Fibroblast of skin of right biceps (primary cell): ENCODE results near the gene MYO18B.

Source experiments
- DNase-seq: peaks from one replicate; pipeline ENCODE4 v3.0.0-alpha.2; 2013

MYO18B gene

DNA sequence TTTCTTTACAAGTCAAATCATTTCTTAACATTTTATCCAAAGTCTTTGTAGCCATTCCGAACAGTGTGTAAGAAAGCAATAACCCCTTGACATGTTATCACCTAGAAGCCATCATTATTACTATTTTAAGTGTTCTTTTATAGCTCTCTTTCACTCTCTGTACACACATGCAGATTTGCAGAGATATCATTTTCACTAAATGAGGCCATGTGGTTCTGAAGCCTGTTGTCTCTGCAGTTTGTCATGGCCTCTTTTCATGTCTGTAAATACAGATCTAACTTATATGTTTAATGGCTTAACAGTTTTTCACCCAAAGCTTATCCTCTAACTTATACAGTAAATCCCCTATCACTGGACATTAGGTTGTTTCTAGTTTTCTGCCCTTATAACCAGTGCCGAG is 166.8 kb downstream of the MYO18B start:
- no peak for DNase-seq

DNA sequence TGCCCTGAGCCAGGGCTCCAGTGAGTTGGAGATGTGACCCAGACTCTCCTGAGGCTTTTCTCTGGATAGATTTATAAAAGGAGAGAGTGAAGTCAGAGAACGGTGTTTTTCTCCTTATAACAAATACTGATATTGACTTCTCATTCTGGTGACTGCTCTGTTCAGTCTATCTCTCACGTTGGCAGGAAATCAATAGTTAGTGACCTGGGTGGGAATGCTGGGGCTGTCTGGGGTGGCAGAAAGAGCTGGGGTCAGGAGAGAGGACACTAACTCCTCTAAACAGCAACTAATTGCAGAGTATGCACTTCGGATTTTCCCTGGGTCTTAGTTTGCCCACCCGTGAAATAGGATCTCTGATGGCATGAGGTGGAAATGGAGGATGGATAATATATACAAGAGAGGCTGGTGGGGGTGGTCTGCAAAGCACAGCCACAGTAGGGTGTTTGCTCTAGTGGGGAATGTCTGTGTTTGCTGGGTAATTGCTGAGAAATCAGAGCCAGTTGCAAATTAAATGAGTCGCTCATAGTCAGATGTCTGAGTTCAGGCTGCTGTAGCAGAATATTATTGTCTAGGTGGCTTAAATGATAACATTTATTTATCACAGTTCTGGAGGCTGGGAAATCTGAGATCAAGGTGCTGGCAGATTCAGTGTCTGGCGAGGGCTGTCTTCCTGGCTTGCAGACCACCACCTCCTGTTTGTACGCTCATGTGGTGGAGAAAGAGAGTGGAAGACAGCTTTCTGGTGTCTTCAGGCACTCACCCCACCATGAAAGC is 167.8 kb downstream of the MYO18B start:
- no peak for DNase-seq

DNA sequence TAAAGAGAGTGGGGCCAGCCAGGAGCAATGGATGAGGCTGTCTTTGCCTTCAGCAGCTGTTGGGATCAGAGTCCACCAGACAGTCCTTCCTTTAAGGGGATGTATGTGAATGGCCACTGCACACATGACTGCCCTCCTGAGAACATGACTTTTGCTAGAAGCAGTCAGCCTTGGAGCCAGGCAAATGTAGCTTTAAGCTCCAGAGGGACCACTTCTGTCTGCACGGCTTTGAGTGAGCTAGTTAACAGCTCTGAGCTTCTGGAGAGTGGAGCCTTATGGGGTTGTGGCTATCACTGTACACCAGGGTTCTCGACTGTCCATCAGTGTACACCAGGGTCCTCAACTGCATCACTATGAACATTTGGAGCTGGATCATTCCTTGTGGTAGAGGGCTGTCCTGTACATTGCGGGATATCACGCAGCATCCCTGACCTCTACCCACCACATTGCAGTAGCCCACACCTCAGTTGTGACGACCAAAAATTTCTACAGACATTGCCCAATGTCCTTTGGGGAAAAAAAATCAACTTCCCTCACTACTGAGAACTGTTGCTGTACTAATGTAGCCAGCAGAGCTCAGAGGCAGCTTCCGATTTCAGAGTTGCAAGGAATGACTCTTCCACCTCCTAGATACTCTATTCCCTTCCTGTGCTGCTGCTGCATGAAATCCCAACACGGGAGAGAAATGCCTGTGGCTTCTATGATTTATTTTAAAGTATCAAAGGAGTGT is 169.4 kb downstream of the MYO18B start:
- DNase-seq = no peak

DNA sequence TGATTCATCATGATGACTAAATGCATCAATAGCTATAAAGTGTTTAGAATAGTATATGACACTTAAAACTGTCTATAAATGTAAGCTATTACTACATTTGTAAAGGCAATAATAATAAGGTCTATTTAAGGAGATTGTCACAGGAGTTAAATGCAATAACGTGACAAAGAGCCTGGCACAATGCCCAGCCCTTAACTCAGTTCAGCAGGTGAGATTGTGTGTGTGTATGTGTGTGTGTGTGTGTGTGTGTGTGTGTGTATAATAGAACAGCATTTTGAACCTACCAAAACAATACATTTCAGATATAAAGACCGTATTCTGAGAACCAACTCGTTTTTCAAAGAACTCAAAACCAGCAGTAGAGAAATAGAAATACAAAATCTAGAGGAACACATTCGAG is 177.5 kb downstream of the MYO18B start:
- DNase-seq = no peak

DNA sequence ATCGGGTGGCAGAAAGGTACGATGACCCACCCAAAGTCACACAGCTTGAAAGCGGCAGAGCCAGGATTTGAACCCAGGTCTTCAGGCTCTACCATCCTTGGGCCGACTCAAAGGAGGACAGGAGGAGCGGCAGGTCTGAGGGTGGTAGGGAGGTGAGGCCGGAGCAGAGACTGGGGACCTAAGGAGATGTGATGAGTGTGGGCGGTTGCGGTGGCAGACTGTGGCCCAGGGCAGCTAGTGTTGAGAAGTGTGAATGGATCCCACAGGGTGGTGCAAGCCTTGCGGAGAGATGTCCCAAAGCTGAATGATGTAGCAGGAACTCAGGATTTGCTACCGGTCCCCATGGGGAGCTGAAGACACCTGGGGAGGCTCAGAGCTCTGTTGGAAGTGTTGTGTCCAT is 180.2 kb downstream of the MYO18B start:
- no peak for DNase-seq

DNA sequence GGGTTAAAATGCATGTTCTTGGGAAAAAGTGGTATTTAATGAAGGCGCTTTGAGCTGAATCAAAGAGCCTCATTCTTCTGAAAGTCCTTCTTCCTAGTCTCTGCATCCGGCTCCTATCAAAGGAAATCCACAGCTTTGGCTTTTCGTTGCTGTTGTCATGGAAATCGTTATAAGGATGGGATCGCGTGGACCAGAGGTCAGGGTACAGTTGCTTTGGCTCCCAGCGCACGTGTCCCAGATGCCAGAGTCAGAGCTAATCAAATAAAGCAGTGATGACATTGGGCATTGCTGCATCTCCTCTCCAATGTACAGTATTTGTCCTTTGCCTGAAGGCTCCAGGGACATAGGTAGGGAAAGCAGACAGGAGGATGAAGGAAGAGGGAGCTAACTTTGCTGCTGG is 181.9 kb downstream of the MYO18B start:
- no peak for DNase-seq

DNA sequence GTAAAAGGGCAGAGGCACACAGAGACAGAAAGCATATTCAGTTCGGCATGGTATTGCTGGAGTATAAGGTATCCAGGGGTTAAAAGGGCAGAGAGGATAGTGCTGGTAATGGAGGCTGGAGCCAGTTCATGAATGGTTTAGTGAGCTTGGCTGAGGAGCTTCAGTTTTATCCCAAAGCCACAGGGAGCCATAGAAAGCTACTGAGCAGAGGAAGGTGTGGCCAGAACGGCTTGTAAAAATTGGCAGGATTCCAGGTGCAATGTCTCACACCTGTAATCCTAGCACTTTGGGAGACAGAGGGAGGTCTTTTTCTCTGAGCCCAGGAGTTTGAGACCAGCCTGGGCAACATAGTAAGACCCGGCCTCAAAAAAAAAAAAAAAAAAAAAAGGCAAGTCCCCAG is 186.1 kb downstream of the MYO18B start:
- no peak for DNase-seq

DNA sequence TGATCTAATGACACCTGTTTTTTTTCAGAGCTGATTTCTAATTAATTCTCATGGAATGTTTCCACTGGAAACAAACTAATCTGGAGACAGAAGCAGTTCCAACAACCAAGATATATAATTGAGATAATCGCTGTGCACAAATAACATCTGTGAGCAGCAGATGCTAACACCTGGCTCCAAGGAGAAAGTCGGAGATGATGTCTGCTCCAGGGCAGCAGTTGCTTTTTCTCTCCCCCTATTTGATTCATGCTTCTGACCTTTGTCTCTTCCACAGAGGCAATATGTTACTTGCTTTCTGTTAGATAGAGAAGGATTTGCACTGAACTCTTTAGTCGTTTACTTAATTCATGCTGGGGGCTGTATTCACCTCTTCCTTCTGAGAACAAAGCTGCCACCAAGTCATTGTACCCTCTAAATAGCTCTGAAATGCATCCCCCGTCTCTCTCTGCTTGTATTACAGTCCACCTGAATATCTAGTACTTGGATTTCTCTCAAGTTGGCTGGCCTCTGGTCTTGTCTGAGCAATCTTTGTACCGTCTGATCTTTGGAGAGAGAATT is 187.4 kb downstream of the MYO18B start:
- no peak for DNase-seq

DNA sequence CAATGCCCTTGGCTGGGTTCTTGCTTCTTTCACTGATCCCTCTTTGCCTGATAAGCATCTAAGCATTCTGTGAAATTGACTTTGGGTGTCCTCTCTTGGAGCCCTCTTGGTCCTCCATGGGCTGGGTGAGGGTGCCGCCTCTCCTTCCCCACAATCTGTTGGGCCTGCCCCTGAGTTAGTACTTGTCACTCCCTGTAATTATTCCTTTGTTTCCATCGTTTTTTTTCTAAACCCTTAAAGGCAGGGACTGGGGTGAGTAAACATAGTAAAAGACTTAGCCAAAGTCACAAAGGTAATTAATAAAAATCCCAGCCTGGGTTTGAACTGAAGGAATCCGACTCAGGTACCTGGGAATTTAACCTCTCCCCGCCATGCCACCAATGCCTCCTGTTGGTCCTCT is 188.1 kb downstream of the MYO18B start:
- no peak for DNase-seq

DNA sequence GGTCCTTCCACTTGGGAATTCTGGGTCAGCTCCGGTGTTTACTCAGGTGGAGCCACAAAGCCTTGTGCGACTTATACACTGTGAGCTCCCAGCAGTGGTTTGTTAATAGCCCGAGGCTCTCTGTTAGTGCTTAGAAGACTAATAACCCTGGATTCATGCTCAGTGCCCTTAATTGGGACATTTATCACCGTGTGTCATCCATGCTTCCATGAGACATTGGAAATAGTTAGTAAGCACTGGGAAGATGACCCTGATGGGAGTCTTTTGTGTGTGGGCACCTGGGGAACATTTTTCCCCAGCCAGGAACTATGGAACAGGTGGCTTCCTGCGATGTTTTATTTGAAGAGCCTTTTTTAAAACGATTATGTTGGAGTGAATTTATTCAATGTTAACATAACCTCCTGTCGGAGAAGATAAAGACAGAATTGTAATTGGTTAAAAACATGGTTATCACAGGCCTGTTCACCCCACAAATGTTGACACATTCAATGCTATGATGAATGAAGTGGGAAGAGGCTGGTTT is 188.9 kb downstream of the MYO18B start:
- no peak for DNase-seq

DNA sequence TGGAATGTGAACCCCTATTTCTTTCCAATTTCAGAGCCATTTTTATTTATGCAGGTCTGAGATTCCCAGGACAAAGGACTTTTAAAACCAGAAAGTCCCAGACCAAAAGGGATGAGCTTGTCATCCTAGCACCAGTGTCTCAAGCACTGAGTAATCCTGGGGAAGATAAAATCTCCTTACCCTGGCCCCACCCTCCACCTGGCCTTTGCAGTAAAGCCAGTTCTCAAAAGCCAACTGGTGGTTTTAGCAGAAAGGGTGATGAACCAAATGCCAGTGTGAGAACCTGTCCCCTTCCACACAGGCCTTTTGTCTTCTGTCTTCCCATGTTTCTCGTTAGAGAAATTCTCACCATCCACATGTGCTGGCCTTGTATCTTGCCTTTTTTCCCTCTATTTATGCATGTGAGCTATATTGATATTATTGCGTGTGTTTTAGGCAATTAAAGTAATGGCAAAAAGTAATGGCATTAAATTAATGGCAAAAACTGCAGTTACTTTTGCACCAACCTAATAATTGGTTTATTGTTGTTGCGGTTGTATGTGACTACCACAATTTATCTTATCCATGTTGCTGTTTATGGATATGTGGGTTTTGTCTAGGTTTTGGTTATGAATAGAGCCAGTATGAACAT is 191.3 kb downstream of the MYO18B start:
- DNase-seq = no peak

DNA sequence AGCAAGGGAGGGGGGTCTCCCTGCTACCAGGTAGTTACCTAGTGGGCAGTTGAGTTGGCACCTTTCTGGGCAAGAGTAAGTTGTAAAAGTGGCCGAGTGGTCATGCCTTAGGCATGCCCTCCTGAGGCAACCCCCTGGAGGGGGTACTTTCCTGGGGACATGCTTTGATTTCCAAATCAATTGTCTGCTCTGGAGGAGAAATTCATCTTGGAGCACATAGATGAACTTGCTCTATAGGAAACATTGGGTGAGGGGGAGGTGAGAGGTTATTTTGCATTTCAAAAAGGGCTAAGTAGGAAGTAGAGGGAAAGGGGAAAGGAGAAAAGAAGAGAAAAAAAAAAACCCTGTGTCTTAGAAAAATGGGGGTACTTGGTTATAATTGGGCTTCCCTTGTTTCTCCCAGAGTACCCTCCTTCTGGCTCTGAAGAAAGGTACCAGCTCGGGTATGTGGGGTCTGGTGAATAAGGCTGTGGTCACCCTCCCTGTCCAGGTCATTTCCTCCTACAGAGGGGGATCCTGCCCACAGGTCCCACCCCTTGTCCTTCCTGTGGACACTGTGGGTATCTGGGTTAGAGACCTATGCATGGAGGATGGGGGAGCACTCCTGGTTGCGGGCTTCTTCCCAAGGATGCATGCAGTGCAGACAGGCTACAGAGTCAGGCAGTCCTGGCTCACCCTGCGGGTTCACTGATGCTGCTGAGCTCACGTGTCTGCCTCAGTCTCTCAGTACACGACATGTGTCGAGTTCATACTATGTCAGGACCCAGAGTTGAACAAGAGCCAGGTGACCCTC is 193.5 kb downstream of the MYO18B start:
- no peak for DNase-seq

DNA sequence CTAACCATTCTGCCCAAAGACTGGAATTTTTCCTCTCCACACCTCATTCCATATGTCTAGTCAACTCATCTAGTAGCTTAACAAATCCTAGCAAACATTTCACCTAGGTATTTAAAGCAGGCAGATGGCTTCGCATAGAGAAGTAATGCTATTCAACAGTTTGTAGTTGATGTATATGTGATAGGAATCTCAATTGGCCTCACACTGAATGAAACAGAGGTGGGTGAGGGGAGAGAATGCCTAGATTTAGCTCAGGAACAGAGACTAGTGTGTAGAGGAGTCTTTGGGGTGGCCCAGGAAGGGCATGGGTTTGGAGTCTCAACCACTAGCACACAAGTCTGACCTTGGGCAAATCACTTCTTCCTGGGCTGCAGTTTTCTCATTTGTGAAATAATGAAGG is 196.2 kb downstream of the MYO18B start:
- DNase-seq = no peak

DNA sequence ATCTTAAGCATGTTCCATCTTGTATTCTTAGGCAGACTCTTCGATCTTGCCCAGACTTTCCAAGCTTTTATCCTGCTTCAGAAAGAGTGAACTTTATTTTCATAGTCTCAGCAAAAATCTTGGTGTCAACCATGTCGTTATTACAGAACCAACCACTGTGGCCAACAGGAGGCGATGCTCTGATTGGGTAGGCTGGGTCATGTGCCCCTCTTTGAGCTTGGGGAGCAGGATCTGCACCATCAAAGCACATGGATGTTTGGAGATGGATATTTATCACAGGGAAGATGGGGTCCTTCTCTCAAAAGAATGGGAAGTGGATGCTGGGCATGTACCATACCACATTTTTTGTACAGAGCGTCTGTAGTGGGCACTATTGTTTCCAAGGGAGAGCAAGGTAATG is 197.4 kb downstream of the MYO18B start:
- DNase-seq = no peak

DNA sequence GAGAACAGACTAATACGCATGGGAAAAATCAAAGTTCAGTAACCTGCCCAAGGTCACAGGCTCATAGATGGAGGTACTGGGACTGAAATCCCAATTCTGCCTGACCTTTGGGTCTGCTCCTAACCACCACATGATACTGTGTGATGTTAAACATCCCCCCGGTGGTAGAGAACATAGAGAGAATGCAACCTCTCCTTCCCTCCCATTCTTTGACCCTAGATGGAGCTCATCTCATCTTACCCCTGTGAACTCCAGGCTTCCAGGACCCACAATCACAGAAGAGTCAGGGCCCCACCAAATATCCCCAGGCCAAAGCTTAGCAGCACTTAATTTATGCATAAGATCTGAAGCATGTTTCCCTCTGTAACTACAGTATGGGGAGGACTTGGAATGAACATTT is 198.5 kb downstream of the MYO18B start:
- no peak for DNase-seq

DNA sequence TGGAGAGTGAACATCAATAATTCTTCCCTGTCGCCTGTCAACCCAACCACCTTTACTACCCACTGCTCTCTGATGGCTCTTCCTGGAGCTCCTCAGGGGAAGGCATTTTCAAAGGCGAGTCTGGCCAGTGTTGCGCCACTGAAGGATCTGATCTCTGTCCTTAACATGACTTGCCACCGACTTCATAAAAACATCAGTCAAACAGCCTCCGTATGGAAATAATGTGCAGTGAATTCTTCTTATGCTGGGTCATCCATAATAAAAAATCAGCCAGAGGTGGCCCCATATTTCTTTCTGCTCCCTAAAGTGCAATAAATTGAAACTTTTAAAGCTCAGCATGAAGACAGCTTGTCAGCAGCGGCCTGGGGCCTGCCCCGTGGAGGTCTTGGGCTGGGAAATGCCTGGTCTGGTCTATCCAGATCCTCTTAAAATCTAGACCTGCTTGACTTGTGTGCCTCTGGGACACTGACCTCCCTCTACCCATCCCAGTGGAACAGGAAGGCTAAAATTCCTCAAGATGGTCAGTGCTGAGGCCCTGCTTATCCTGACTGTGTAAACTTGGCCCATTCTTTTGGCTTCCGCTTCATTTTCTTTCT is 199.5 kb downstream of the MYO18B start:
- DNase-seq = no peak

DNA sequence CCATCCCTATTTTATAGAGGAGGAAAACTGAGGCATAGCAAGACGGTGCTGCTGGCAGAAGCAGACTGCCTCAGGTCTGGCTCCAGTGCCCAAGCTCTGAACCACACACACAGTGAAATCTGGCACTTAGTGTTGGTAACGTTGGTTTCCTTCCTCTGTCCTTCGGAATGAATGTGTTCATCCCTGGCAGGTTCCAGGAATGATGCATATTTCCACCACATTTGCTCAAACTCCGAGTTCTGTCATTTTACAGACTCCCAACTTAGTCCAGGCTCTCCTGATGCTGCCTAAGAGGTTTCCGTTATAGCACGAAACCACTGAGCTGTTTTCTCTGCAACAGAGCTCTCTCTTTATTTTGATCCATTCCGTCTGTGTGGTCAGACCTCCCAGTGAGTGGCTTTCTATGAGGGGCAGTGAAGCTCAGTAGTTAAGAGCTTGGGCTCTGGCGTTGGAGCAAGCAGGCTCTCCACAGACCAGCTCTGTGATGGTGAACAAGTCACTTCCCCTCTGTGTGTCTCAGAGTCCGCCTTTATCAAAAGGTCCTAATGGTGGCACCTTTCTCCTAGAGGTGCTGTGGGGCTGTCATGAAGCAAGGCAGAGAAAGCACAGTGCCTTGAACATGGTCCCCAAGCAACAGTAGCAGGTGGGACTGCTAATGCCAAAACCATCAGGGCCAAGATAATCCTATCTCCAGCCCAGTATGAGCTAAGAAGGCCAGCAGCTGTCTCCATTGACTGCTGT is 200.3 kb downstream of the MYO18B start:
- no peak for DNase-seq

DNA sequence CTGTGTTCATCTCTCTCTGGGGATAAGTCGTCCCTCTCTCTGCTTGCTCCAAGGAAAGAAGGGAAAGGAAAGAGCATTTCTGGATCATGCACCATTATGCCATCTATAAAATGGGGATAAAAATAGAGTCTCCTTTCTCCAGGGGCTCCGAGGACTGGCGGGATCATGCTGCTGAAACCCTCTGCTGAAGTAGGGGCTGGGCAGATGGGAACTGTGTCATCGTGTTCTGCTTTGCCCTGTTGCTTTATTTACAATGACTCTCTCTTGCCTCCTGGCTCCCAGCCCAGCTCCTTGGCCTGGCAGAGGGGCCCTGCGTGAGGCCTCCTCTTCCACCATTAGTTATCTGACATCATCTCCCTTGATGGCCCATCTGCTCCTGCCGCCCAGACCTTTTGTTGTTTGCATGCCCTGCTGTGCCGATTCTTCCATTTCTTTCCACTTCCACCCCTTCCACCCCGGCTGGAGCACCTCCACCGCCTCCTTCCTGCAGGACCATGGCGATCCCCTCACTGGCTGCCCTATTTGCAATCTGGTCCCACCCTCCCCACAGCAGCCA is 200.9 kb downstream of the MYO18B start:
- DNase-seq = no peak

DNA sequence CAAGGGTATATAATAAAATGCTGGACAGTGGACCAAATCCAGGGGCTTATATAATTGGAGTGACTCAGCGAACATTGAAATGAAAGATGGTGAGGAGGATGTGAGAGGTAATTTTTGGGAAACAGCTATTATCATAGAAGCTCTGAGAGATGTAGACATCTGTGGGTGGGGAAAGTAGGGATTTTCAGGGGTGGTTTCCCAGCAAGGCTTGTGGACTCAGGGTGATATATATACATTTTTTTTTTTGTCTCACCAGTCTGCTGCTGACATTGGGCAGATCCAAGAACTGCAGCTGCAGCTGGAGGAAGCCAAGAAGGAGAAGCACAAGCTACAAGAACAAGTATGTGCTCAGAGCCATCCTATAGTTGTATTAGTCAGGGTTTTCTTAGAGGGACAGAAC is 208.1 kb downstream of the MYO18B start:
- DNase-seq = no peak

DNA sequence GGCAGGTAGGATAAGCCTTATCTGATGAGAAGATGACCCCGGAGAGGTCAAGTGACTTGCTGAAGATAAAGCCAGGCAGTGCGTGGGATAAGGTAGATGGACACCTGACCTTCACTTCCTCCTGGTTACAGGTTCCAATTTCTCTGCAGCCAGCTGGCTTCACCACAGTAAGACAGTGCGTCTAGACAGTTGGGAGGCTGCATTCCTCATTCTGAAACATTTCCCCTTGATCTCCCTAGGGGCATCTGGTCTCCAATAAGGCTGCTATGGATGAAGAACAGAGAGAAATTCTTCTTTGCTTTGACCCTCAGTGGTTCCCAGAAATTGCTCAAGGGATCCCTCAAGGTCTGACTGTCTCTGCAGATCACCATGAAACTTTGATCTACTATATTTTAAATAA is 211.3 kb downstream of the MYO18B start:
- DNase-seq = no peak

DNA sequence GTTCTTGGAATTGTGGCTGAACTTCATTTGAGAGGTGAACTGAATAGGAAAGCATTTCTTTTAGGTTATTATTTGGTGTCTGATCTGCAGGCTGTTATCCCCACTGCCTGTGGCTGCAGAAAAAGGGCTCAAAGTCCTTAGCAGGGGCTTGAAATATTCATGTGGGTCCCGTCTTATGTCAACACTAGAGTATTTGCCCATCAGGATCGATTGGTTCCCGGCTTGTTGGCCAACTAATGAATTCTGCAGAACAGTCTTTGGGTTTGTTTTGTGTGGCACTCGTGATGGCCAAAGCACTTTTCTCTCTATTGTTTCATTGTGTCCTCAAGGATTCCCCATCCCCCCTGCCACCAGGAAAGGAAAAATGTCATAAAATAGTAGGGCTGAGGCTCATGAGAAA is 211.9 kb downstream of the MYO18B start:
- no peak for DNase-seq
